Measurements from ENCODE around the gene DAG1.

DAG1 gene

GRCh38 chr3:49556500-49557275 is 86.6 kb downstream of the DAG1 start:
- DNase-seq: no peak

DNA sequence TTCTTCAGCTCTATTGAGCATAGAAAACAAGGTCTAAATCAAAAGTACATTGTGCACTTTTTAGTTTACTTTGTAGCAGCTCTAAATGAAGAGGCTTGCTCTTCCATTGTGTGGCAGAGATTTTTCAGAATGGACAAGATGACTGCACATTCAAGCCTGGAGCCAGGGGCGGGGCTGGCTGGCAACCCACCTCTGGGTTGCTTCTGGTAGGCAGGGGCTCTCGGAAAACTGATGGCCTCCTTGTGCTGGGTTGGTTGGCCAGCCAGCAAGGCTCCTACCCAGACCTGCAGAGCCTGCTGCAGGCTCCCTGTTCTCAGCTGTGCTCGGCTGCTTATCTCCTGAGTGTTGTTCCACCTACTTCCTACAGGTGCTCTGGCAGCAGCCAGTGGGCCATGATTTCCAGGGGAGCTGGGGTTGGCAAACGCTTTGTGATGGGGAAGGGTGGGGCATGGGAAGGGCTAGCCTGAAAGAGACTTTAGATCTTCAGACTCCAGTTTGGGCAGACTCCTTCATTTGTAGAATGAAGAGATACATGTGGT is 93.0 kb downstream of the DAG1 start:
- no peak for DNase-seq

DNA sequence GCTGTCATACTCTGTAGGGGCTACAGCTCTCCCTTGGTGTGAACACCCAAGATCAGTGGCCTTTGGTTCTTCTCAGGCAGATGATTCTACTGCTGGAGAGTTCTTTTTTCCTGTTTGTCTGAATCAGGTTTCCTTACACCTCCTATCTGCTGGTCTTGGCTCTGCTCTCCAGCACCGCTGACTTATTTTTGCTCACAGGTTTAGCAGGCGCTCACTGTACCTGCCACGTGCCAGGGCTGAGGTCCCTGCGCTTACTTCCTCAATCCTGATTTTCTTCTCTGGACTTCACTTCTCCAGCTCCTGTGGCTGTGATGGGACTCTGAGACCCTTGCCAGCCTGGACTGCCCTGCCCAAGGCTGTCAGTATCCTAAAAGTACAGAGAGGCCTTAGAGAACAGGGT is 93.7 kb downstream of the DAG1 start:
- DNase-seq: no peak

GRCh38 chr3:49566312-49566711 is 96.2 kb downstream of the DAG1 start:
- no peak for DNase-seq

GRCh38 chr3:49567406-49567805 is 97.3 kb downstream of the DAG1 start:
- no peak for DNase-seq

DNA sequence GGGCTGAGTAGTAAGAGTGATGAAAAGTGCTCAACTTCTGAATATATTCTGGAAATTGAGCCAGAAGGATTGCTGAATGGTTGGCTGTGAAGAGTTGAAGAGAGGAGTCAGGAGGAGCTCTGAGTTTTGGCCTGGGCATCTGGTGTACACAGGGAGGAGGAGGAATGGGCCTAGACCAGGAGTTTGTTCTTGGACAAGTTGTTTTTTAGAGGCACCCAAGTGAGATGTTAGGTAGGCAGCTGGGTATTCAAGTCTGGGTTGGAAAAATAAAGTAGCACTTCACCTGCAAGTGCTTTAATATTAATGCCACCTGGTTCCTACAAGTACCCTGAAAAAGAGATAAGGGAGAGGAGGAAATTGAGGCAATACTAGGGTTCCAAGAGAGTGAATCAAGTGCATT is 98.9 kb downstream of the DAG1 start:
- no peak for DNase-seq

- DNase-seq: no peak
Observed at GRCh38 chr3:49570028-49570654, 100.1 kb downstream of the DAG1 start.

GRCh38 chr3:49582177-49582576 is 112.1 kb downstream of the DAG1 start:
- no peak for DNase-seq

All from NCI-H1048 (cell line).